ENCODE measurements around the gene KMT2E.

The KMT2E gene

DNA sequence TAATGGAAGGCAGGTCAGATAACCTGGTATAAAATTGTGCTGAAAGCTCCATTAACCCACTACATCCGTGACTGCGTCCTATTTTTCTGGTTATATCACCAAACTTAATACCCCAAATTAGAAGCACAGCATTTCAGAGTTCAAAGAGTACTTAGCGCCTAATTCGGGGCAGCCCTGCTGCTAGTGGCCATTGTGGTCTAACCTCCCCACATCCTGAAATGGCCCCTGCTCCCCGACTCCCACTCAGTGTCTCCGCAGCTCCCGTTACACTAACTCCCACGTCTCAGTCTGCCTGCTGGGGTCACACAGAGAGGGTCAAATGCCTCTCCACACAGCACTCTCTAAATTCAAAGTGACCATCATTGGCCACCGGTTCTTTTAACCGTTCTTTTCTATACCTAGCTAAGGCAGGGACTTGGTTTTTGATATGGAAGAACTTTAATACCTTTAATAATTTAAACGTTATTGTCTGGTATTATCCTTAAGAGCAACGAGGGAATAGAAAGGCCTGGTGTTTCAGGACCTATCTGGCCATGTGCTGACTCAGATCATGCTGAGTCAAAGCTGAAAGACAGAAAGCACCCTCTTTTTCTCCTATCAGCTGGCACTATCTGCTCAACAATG is 117.1 kb downstream of the KMT2E start:
- no peak for DNase-seq

DNA sequence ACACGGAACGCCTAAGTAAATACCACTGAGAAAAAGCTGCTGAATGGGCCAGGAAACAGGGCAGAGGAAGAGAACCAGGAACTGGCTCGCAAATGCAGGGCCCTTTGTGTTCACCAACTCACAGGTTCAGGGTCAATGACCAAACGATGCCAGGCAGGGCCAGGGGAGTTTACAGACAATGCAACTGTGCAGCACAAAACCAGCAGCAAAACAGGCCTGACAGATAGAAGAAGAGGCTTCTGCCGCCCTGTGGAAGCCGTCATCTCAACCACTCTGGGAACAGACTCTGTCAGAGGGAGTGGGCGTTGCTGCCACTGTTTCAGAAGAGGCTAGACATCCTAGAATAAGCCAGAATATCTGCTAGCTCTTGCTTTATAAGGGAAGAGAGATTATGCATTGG is 117.9 kb downstream of the KMT2E start:
- DNase-seq, result no peak

- no peak for DNase-seq
Measured at GRCh38 chr7:105132335-105132734, 118.3 kb downstream of the KMT2E start.

GRCh38 chr7:105132835-105133234 is 118.8 kb downstream of the KMT2E start:
- no peak for DNase-seq

DNA sequence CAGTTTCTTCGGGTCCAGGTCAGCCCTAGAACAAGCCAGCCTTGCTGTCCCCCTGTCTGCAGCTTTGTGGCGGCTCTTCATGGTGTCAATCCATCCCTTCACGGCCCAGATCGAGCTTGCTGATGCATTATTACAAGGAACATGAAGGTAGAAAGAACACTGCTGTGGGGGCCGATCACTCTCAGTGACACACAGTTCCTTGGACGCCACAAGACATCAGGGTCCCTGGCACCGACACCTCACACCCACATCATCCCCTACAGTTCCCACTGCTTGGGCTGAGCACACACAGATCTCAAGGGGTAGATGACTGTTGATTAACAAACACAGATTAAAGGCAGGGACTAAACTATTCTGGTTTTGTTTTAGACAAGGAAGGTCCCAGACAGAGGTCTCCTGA is 119.4 kb downstream of the KMT2E start:
- no peak for DNase-seq

- DNase-seq, result no peak
Measured at GRCh38 chr7:105133986-105134655, 120.1 kb downstream of the KMT2E start.

GRCh38 chr7:105136221-105136620 is 122.2 kb downstream of the KMT2E start:
- DNase-seq, result no peak

DNA sequence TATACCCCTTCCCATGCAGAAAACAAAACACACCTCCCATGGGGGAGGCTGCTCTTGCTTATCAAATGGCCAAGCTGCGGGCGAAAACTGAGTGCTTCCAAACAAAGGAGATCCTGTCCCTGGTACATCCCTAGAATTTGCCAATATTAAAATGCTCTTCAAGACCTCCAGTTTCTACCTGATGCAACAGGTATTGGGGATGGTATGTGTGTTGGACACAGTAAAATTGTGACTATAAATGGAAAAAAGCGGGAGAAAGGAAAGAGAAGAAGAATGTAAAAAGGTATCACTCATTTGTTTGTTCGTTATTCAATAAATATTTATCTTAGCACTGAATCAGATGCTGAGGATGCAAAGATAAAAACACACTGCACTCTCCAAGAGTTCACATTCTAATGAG is 123.9 kb downstream of the KMT2E start:
- no peak for DNase-seq

DNA sequence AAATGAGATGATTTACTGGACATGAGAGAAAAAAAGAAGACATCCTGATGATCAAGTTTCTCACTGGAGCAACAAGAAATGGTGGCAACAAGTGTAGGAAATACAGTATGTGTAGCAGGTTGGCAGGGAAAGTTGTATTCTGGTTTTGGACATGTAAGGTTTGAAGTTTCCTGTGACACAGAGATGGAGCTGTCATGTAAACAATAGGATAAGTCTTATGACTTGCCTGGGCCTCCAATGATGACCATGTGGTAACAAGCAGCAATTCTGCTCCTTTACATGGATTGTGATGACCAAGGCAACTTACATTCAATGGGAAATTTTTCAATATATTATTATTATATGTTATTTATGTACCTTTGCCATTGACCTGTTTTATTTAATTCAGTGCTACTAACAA is 125.4 kb downstream of the KMT2E start:
- no peak for DNase-seq

GRCh38 chr7:105141068-105141467 is 127.1 kb downstream of the KMT2E start:
- DNase-seq, result no peak

- DNase-seq, result no peak
Measured at GRCh38 chr7:105149827-105150226, 135.8 kb downstream of the KMT2E start.

GRCh38 chr7:105151152-105151551 is 137.1 kb downstream of the KMT2E start:
- no peak for DNase-seq

DNA sequence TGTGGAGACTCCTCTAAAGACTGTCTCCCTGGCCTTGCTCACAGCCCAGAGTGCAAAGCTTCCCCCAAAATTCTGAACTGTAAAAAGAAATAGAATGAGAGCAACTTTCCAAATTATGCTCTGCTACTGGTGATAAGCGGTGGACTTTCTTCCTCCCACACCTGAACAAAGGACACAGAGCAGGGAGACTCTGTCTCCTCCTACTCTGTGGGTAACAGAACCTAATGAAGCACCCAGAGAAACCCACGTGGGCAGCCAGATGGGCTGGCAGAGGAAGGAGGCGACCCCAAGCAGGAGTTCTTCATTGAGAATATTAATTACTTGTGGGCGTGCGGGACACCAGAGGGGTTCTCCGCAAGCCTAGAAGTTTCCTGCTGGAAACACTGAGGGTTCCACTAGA is 139.5 kb downstream of the KMT2E start:
- DNase-seq, result no peak

GRCh38 chr7:105154084-105154483 is 140.1 kb downstream of the KMT2E start:
- DNase-seq, result no peak

DNA sequence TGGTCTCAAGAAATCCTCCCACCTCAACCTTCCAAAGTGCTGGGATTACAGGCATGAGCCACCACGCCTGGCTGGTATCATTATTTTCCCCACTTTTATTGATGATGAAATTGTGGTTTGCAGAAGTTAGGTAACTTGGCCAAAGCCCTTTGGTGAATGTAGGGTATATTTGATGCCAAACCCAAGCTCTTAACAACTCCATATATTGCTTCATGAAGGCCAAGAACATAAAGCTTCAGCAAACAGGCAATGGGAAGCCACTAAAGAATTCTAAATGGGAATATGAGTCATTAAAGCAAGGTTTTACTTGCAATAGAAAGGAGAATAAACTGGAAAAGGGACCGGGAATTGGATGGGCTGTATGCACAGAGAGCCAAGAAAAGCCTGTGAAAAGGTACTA is 142.7 kb downstream of the KMT2E start:
- DNase-seq, result no peak

DNA sequence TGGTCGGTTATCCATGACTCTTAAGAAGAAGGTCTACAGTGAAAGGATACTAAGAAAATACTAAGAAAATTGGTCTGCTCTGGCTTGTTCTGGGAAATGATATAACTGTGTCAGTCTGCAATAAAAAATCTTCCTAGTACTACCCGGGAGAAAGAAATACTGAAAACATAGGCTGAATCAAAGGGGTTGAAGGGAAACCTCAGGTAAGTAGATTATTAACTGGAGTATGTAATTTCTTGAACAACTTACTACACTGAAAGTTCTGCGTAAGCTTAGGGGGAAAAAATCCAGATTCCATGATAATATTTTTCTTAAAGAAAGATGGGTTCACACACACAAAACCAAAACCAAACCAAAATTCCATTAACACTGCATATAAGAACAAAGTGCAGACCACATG is 143.3 kb downstream of the KMT2E start:
- no peak for DNase-seq

GRCh38 chr7:105161366-105161765 is 147.4 kb downstream of the KMT2E start:
- DNase-seq, result no peak
